Esophagus mucosa (tissue), 1 donor: Measurements from ENCODE around the gene ATP8B3. TPM values are rescaled to one million over a fixed set of nuclear protein-coding genes. Genes with fewer than 3 reads are reported as not detected.

Experiments used
- ATAC-seq: fragments of 200-7000 bp; cut with Tn5 transposase; one replicate; pipeline ENCODE4 v1.9.1; 2020
- total RNA-seq: library from RNA; stranded (reverse); gene quantifications from one replicate; pipeline ENCODE4 v1.2.4, GENCODE V29; 2023
- donor health status: DM: yes; HTN: yes; CAD: no.

The ATP8B3 gene, protein sequence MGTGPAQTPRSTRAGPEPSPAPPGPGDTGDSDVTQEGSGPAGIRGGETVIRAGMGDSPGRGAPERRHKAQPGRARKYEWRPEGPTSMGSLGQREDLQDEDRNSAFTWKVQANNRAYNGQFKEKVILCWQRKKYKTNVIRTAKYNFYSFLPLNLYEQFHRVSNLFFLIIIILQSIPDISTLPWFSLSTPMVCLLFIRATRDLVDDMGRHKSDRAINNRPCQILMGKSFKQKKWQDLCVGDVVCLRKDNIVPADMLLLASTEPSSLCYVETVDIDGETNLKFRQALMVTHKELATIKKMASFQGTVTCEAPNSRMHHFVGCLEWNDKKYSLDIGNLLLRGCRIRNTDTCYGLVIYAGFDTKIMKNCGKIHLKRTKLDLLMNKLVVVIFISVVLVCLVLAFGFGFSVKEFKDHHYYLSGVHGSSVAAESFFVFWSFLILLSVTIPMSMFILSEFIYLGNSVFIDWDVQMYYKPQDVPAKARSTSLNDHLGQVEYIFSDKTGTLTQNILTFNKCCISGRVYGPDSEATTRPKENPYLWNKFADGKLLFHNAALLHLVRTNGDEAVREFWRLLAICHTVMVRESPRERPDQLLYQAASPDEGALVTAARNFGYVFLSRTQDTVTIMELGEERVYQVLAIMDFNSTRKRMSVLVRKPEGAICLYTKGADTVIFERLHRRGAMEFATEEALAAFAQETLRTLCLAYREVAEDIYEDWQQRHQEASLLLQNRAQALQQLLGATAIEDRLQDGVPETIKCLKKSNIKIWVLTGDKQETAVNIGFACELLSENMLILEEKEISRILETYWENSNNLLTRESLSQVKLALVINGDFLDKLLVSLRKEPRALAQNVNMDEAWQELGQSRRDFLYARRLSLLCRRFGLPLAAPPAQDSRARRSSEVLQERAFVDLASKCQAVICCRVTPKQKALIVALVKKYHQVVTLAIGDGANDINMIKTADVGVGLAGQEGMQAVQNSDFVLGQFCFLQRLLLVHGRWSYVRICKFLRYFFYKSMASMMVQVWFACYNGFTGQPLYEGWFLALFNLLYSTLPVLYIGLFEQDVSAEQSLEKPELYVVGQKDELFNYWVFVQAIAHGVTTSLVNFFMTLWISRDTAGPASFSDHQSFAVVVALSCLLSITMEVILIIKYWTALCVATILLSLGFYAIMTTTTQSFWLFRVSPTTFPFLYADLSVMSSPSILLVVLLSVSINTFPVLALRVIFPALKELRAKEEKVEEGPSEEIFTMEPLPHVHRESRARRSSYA (N-terminal part only)
- total RNA-seq: 1.8 TPM

GRCh38 chr19:1811942-1812425 is at the start of gene ATP8B3:
Gene ATP8B3, minus strand, starts transcription at chr19:1812276. Its CDS starts 540 bp downstream, at chr19:1811736.
- ATAC-seq: no peak

DNA sequence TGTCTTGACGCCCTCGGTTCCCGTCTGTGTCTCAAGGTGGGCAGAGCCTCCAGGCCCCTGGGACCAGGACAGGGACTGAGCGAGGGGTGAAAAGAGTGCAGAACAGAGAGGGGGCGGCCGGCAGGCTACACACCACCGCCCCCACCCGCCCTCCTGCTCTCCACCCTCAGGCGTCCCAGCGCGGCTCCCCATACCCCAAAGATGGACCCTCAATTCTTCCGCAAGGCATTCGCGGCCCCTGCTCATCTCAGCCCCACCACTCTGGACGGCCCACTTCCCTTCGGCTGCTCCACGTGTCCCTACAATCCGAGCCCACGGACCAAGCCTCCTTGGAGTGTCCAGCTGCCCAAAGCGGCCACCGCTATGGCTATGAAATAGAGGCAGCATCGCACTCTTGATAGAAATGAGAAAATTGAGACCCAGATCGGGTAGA is 49.5 kb upstream of the ATP8B3 start:
- ATAC-seq: no peak

DNA sequence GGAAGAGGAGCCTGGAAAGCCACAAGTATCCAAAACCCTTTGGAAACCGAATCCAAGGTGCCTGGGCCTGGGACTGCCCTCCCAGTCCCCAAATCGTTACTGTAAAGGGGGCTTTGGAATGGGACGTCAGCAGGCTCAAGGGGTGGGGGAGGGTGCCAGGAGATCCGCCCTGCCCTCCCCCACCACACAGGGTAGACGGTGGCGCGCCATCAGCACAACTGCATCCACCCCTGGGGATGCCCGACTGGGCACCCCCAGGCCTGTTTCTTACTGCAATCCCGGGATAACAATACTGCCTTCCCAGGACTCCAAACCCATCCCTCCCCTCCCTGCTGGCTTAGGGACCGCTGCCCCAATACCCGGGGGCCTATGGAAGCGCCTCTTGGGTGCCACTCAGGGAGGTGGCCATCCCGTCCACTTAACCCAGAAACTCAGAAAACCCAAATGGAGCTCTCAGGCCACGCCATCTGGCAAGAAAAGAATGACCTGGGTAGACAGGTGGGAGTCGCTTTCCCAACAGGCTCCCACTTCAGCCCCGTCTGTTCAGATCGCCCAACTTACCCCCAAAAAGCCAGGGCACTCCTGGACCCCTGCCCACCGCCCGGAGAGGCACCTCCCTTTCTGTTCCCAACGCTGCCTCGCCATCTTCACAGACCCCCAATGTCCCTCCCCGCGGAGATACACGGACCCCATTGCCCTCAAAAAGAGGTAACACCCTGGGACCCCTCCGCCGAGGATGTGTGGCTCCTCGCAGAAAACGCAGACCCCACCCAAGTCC is 48.9 kb upstream of the ATP8B3 start:
- no peak for ATAC-seq

DNA sequence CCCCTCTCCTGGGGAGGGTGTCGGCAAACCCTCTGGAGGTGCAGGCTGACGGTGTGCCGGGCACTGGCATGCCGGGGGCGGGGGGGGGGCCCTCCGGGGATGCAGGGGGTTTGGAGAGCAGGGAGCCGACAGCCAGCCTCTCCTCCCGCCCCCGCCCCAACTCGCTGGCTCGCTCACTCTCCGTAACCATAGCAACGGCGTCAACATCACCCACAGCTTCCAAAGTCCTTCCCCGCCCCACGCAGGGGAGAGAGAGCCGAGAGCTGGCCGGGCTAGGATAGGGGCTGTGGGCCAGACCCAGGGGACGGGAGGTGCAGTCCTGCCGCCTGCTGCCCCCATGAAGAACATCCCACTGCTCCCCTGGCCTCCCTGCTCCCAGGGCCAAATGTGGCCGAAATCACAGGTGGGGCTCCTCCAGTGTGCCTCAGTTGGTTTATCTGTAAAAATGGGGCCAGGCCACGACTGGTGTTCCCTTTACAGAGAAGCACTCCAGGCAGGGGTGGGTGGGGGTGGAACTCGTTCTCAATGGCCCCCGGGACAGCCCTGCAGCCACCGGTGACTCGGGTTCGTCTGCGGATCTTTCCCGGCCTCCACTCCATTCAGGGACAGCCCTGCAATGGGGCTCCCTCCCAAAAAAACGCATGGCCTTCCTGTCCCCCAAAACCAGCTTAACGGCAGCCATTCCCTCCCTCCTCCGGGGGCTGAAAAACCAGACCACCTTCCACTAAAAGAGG is 48.1 kb upstream of the ATP8B3 start:
- ATAC-seq: no peak

- no peak for ATAC-seq
Measured at GRCh38 chr19:1859331-1859781, 47.3 kb upstream of the ATP8B3 start.

DNA sequence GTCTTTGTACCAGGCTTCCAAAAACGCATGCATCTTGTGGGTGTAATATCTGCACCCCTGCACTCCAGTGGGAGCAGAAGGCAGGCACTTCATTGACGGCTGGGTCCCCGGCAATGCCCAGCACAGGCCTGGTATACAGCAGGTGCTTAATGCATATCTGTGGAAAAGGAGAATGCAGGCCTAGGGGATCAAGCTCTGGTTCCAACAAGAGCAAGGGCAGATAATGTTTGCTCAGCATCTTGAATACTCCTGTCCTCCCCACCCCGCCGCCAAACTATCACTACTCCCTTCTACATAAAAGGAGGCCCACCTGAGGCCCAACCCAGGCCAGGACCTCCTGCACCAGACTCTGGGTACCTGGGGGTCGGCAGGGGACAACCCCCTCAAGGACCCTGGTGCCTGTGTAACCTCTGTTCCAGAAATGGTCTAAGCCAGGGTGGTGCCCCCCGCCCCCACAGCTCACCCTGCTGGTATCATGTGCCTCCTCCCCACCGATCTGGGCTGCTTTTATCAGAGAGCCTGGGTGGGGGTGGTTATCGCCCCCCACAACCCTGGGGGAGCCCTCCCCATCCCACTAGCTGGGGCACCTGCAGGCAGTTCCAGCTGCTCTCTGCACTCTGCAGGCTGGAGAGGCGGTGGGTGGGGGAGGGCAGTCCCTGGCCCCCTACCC is 46.5 kb upstream of the ATP8B3 start:
- no peak for ATAC-seq

DNA sequence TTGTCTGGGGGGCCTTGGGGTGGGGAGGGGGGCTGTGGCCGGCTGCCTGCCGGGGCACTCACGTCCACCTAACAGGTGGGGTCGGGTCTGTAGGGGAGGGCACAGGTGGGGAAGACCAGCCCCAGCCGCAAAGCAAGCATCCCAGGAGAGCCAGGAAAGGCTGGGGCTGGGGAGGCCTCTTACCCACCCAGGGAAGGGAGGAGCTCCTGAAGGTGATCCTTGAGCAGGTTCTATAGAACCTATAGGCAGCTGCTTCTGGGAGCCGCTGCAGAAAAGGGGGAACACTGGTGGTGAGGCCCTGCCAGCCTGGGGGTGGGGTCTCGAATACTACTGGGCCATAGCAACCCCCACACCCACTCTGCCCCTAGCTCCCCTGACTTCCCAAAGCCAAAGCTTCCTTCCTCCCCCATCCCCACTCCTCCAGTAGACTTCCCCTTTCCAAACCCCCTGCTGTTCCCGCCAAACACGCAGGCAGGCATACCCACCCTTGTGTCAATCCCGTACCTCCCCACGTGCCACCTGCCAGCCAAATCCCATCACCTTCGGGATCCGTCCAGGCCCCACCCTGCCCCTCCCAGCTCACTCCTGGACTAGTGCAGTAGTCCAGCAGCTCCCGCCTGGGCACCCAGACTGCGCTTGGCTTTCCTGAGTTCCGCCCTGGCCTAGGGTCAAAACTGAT is 45.7 kb upstream of the ATP8B3 start:
- ATAC-seq: no peak

GRCh38 chr19:1856698-1857603 is 44.9 kb upstream of the ATP8B3 start:
- peak; percentile 49 for ATAC-seq

DNA sequence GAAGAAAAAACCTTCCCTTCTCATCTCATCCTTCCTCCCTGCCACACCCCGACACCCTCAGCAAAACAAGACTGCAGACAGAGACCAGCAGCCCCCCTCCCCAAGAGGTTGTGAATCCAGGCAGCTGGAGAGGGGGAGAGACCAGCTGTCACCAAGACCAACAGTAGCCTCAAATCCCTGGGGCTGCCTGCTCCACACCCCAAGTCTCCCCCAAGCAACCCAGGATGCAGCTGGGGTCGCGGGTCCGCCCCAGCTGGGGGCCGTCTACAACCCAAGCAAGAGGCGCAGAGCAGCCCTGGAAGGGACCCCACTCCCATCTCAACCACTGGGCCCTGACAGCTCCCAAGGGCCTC is 44.2 kb upstream of the ATP8B3 start:
- ATAC-seq: no peak

DNA sequence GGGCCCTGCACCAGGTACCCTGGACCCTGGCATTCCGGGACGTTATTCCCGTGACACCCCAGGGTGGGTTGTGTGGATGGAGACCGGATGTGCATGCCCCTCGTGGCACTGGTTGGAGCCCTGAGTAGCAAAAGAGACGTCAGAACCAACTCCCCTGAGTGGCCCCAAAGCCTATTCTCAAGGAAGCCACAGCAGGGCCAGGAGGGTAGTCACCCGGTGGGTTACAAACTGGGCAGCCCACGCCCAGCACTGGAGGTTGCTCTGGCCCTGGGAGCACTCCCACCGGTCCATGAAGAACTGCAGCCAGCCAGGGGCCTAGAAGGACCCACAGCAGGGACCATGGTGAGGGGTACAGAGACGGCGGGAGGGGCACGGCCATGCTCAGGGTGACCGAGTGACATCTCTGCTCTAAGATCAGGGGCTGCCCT is 43.8 kb upstream of the ATP8B3 start:
- no peak for ATAC-seq

GRCh38 chr19:1855040-1855827 is 43.2 kb upstream of the ATP8B3 start:
- ATAC-seq: peak; percentile 74

GRCh38 chr19:1854542-1855039 is 42.5 kb upstream of the ATP8B3 start:
- ATAC-seq: no peak

- ATAC-seq: no peak
Measured at GRCh38 chr19:1854039-1854541, 42.0 kb upstream of the ATP8B3 start.

GRCh38 chr19:1853295-1854038 is 41.4 kb upstream of the ATP8B3 start:
- ATAC-seq: peak; percentile 48

GRCh38 chr19:1852581-1853128 is 40.6 kb upstream of the ATP8B3 start:
- no peak for ATAC-seq
